Measurements from ENCODE around the gene WAS. TPM values are rescaled to one million over a fixed set of nuclear protein-coding genes. Genes with fewer than 3 reads are reported as not detected.
"Not testable (repeated sequence)": the region's sequence is repeated elsewhere in the genome, so short reads cannot be mapped to it uniquely, and the experiment has no call there.

WAS gene
- total RNA-seq, 1 donor from 2014 or later = 2.8 TPM

GRCh38 chrX:48681539-48682183 lies 1.9 kb upstream of the WAS start:
- intact Hi-C loops (cut with DNase I) = no loop called here
- peak; percentile 53 for DNase-seq (ENCODE audit: low spot score)

- DNase-seq (ENCODE audit: low spot score) = peak; percentile 75
- intact Hi-C loops (cut with DNase I) = not testable (repeated sequence)
Measured at GRCh38 chrX:48682795-48683194, 804 bp upstream of the WAS start.

GRCh38 chrX:48684134-48684533 lies 535 bp downstream of the WAS start:
- peak; percentile 63 for DNase-seq (ENCODE audit: low spot score)
- intact Hi-C loops (cut with DNase I) = no loop called here

- peak; percentile 59 for DNase-seq (ENCODE audit: low spot score)
- intact Hi-C loops (cut with DNase I) = no loop called here
Measured at GRCh38 chrX:48685416-48685815, 1.8 kb downstream of the WAS start.

- intact Hi-C loops (cut with DNase I) = no loop called here
- no peak for DNase-seq (ENCODE audit: low spot score)
Measured at GRCh38 chrX:48688531-48689150, 5.0 kb downstream of the WAS start.

GRCh38 chrX:48689208-48689920 lies 5.8 kb downstream of the WAS start:
- no peak for DNase-seq (ENCODE audit: low spot score)
- intact Hi-C loops (cut with DNase I) = no loop called here

- not testable (repeated sequence) for DNase-seq (ENCODE audit: low spot score)
- intact Hi-C loops (cut with DNase I) = loop anchor here (10.0 kb wide), 1 partner anchor 113 kb away; the partner anchor contains the start of gene HDAC6
Measured at GRCh38 chrX:48691746-48692145, 8.1 kb downstream of the WAS start.

GRCh38 chrX:48694776-48695533 lies 11.4 kb downstream of the WAS start:
- no peak for DNase-seq (ENCODE audit: low spot score)
- intact Hi-C loops (cut with DNase I) = loop anchor here (1.0 to 10.0 kb wide), 2 partner anchors 110 to 121 kb away; partner anchors contain the start of genes HDAC6 and RBM3

GRCh38 chrX:48695534-48695896 lies 11.9 kb downstream of the WAS start:
- intact Hi-C loops (cut with DNase I) = loop anchor here (1.0 to 10.0 kb wide), 2 partner anchors 109 to 121 kb away; partner anchors contain the start of genes HDAC6 and RBM3
- DNase-seq (ENCODE audit: low spot score) = no peak

- intact Hi-C loops (cut with DNase I) = loop anchor here (1.0 to 10.0 kb wide), 3 partner anchors 41 to 122 kb away; partner anchors contain the start of genes HDAC6 and RBM3
- no peak for DNase-seq (ENCODE audit: low spot score)
Measured at GRCh38 chrX:48695925-48696300, 12.3 kb downstream of the WAS start.

GRCh38 chrX:48696301-48696908 lies 12.8 kb downstream of the WAS start, which contains the start of gene SUV39H1:
Gene SUV39H1 (plus strand): TSS chrX:48696734. CDS start chrX:48696785, 51 bp downstream.
- intact Hi-C loops (cut with DNase I) = loop anchor here (2.0 to 10.0 kb wide), 2 partner anchors 40 to 108 kb away; partner anchors contain the start of gene HDAC6
- peak; percentile 94 for DNase-seq (ENCODE audit: low spot score)

- intact Hi-C loops (cut with DNase I) = loop anchor here (2.0 to 10.0 kb wide), 2 partner anchors 40 to 108 kb away; partner anchors contain the start of gene HDAC6
- no peak for DNase-seq (ENCODE audit: low spot score)
Measured at GRCh38 chrX:48696909-48697727, 13.5 kb downstream of the WAS start.

GRCh38 chrX:48698306-48698705 lies 14.7 kb downstream of the WAS start:
- intact Hi-C loops (cut with DNase I) = loop anchor here (10.0 kb wide), 1 partner anchor 106 kb away; the partner anchor contains the start of gene HDAC6
- DNase-seq (ENCODE audit: low spot score) = peak; percentile 10

- DNase-seq (ENCODE audit: low spot score) = peak; percentile 62
- intact Hi-C loops (cut with DNase I) = no loop called here
Measured at GRCh38 chrX:48700246-48700645, 16.6 kb downstream of the WAS start.

- intact Hi-C loops (cut with DNase I) = no loop called here
Measured at GRCh38 chrX:48700951-48701653, 17.5 kb downstream of the WAS start.

GRCh38 chrX:48702032-48702431 lies 18.4 kb downstream of the WAS start:
- DNase-seq (ENCODE audit: low spot score) = peak; percentile 66
- intact Hi-C loops (cut with DNase I) = no loop called here

More at GRCh38 chrX:48700951-48701653, 17.5 kb downstream of the WAS start:
- peak; percentile 46 for DNase-seq (ENCODE audit: low spot score)

GRCh38 chrX:48702716-48703115 lies 19.1 kb downstream of the WAS start:
- intact Hi-C loops (cut with DNase I) = no loop called here
- peak; percentile 9 for DNase-seq (ENCODE audit: low spot score)
